GM18508 (cell line): ENCODE data around the gene IKZF1.
"Not testable (repeated sequence)": the region's sequence is repeated elsewhere in the genome, so short reads cannot be mapped to it uniquely, and the experiment has no call there.

ENCODE experiments used
- ATAC-seq: cut with Tn5 transposase; IDR thresholded peaks from one replicate; pipeline ENCODE4 v1.9.1; 2021; ENCODE audit warnings: moderate number of reproducible peaks; ENCODE audit not compliant: insufficient read depth, unreplicated experiment

IKZF1 gene

GRCh38 chr7:50331564-50332208 lies 27.2 kb downstream of the IKZF1 start:
- peak; percentile 53 for ATAC-seq

- ATAC-seq, result no peak
Observed at GRCh38 chr7:50332241-50333165, 28.0 kb downstream of the IKZF1 start.

- ATAC-seq, result no peak
Observed at GRCh38 chr7:50333221-50333651, 28.7 kb downstream of the IKZF1 start.

GRCh38 chr7:50334341-50334994 lies 30.0 kb downstream of the IKZF1 start:
- no peak for ATAC-seq

GRCh38 chr7:50335230-50335794 lies 30.8 kb downstream of the IKZF1 start:
- ATAC-seq, result no peak

- no peak for ATAC-seq
Observed at GRCh38 chr7:50335795-50336754, 31.6 kb downstream of the IKZF1 start.

- ATAC-seq, result no peak
Observed at GRCh38 chr7:50336894-50337703, 32.6 kb downstream of the IKZF1 start.

- not testable (repeated sequence) for ATAC-seq
Observed at GRCh38 chr7:50339472-50339871, 35.0 kb downstream of the IKZF1 start.

- no peak for ATAC-seq
Observed at GRCh38 chr7:50339990-50340500, 35.5 kb downstream of the IKZF1 start.

- no peak for ATAC-seq
Observed at GRCh38 chr7:50341724-50342123, 37.2 kb downstream of the IKZF1 start.

- ATAC-seq, result no peak
Observed at GRCh38 chr7:50342616-50343114, 38.1 kb downstream of the IKZF1 start.

GRCh38 chr7:50346545-50347497 lies 42.3 kb downstream of the IKZF1 start:
- ATAC-seq, result no peak

- ATAC-seq, result no peak
Observed at GRCh38 chr7:50347693-50348092, 43.2 kb downstream of the IKZF1 start.

- no peak for ATAC-seq
Observed at GRCh38 chr7:50348469-50349162, 44.1 kb downstream of the IKZF1 start.

GRCh38 chr7:50349399-50349798 lies 44.9 kb downstream of the IKZF1 start:
- no peak for ATAC-seq
